Activated CD4-positive, alpha-beta memory T cell treated with anti-CD3 and anti-CD28 coated beads for 36 hours (primary cell): ENCODE data around the gene RSRC1. TPM values are rescaled to one million over a fixed set of nuclear protein-coding genes. Genes with fewer than 3 reads are reported as not detected.

Experiments
- CTCF ChIA-PET: fragments of 350-600 bp; sonication (Branson Sonifier 250); formaldehyde crosslinking; loops from one replicate; lab custom pipeline; 2021; ENCODE audit warnings: antibody characterized with exemption, inconsistent platforms; lab: Charles Lee
- POLR2A ChIA-PET: fragments of 350-600 bp; sonication (Branson Sonifier 250); formaldehyde crosslinking; loops from one replicate; lab custom pipeline; 2021; ENCODE audit warnings: antibody characterized with exemption; lab: Charles Lee
- DNase-seq: peaks from one replicate; pipeline ENCODE4 v3.0.0-alpha.2; 2020
- H3K27ac Mint-ChIP-seq: one replicate; pipeline ENCODE4 v1.8.0; 2021; ENCODE audit warnings: mixed read lengths
- H3K27me3 Mint-ChIP-seq: one replicate; pipeline ENCODE4 v1.8.0; 2021; ENCODE audit warnings: mixed read lengths
- H3K36me3 Mint-ChIP-seq: one replicate; pipeline ENCODE4 v1.8.0; 2021; ENCODE audit warnings: mixed read lengths
- H3K4me1 Mint-ChIP-seq: one replicate; pipeline ENCODE4 v1.8.0; 2021; ENCODE audit warnings: low read depth, mixed read lengths
- H3K4me3 Mint-ChIP-seq: one replicate; pipeline ENCODE4 v1.8.0; 2021; ENCODE audit warnings: mild to moderate bottlenecking, mixed read lengths
- H3K9me3 Mint-ChIP-seq: one replicate; pipeline ENCODE4 v1.8.0; 2021; ENCODE audit warnings: mixed read lengths
- intact Hi-C: fragments of 100-400 bp; cut with micrococcal nuclease; formaldehyde crosslinking; loops from one replicate; pipeline ENCODE4 v1.15.1; 2023
- total RNA-seq, 2 experiments: library from RNA; stranded (reverse); gene quantifications; one replicate each; pipeline ENCODE4 v1.2.3, GENCODE V29; 2021

Gene RSRC1
- total RNA-seq, 2 experiments from 2014 or later: 39.4 to 43.8 TPM

DNA sequence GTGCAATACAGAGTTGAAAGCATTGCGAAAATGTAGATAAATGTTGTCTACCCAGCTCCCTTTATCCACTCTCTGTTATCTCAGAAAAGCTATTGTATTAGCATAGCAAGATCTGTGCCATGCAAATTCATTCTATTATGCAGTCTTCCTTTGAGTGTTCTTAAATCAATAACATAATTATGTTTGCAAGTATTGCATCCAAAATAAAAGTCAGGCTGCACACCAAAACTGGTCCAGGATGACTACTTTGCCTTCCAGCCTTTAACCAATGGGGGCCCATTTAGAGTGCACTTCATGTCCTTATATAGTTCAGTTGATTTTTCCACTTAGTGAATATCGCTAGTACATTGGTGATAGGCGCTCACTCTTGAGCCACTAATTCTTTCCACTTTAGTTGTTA, 353.7 kb downstream of the RSRC1 start:
- CTCF ChIA-PET: no interaction called here
- POLR2A ChIA-PET: no interaction called here

DNA sequence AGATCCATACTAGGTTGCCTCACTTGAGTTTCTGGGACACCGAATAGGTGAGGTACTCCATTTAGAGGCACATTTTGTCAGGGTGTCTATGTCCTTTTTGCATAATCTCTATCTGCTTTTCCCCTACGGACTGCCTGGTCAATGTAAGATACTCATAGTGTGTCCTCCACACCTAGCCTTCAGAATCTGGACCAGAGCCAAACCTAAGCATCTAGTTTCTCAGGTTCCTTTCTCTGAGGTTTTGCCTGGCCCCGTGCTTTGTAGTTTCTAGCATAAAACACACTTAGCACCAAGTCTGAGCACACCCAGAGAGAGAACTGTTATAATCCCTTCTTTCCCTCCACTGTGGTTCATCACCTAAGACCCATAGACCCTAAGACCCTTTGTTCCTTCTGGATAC, 355.2 kb downstream of the RSRC1 start:
- no peaks in the 10 kb centered on the region for H3K9me3 Mint-ChIP-seq

More for the DNA sequence above, 353.7 kb downstream of the RSRC1 start:
- H3K4me1 Mint-ChIP-seq: no peaks in the 10 kb centered on the region
- no peaks in the 10 kb centered on the region for H3K9me3 Mint-ChIP-seq
- no peaks in the 10 kb centered on the region for H3K27me3 Mint-ChIP-seq
- peaks cover 1% of the 10 kb centered on the region for H3K36me3 Mint-ChIP-seq
- no peak overlapping the region for H3K27ac Mint-ChIP-seq
- DNase-seq: no peak
- intact Hi-C loops: no loop called here
- H3K4me3 Mint-ChIP-seq: no peak overlapping the region

DNA sequence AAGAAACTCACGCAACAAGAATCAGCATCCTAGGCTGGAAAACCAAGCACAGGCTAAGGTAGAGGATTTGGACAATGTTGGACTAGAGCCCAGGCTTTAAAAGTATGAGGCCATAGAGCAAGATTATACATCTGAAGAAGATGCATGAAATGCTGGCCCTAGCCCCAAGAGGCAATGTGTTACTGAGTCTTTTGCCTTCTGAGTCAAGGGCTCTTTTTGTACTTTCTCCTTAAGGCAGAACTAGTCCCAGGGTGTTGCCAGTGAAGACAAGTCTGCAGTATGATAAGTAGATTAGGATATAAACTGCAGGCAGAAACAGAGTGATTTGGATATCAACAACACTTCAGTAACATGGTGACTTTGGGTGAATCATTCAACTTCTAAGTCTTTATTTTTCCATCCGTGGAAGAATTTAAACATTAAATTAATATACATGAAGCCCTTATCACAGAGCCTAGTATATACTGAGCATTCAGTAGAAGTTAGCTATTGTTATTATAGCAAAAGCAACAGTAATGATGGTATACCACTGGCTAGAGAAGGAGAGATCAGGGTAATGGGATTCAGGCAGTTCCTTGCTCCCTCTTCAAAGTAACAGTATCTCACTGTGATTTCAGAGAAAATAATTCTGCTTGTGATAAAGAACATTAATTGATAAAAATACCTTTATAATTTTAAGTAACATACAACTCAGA, 361.2 kb downstream of the RSRC1 start:
- Mint-ChIP-seq H3K27me3 (no peaks in the 10 kb centered on the region), H3K27ac (no peak overlapping the region), H3K4me1 (no peaks in the 10 kb centered on the region), H3K36me3 (peaks cover 5% of the 10 kb centered on the region), H3K9me3 (no peaks in the 10 kb centered on the region), H3K4me3 (no peak overlapping the region)
- DNase-seq: no peak
- ChIA-PET POLR2A (interaction anchor here (1.0 kb wide), 1 partner anchor 41 kb away, joined by 3 read pairs; no protein-coding TSS in a partner anchor), CTCF (no interaction called here)
- intact Hi-C loops: no loop called here

More for the DNA sequence above, 355.2 kb downstream of the RSRC1 start:
- Mint-ChIP-seq H3K27me3 (no peaks in the 10 kb centered on the region), H3K4me1 (no peaks in the 10 kb centered on the region), H3K36me3 (peaks cover 1% of the 10 kb centered on the region), H3K27ac (no peak overlapping the region), H3K4me3 (no peak overlapping the region)
- intact Hi-C loops: no loop called here
- POLR2A ChIA-PET: no interaction called here
- no peak for DNase-seq
- CTCF ChIA-PET: no interaction called here

DNA sequence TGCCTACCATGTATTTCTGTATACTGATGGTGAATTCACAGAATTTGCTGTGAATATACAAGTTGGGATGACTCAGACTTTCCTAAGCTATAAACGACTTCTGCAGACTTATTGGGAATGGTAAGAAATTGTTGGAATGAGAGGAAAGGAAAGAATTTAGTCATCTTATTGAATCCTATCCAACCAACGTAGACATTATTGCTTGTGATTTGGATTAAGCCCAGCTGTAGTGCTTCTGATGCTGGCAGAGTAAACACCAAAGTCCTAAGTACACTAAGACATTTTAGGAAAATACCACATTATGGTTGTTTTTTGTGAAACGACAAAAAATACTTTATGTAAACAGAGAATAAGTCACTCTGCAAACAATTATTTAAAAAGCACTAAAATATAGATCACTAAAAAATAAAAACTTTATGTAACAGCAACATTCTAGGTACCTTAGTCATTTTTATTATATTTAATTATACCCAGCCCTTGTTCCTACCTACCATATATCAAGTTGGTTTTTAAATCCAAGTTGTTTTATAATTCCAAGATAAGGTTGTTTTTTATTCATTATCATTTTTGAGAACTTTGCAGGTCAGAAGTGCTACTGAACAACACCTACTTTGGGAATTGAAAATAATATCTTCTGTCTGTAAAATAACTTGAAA, 361.9 kb downstream of the RSRC1 start:
- ChIA-PET POLR2A (no interaction called here), CTCF (no interaction called here)
- no peaks in the 10 kb centered on the region for H3K27me3 Mint-ChIP-seq
- DNase-seq: no peak
- intact Hi-C loops: no loop called here
- H3K9me3 Mint-ChIP-seq: no peaks in the 10 kb centered on the region
- no peaks in the 10 kb centered on the region for H3K4me1 Mint-ChIP-seq
- peaks cover 5% of the 10 kb centered on the region for H3K36me3 Mint-ChIP-seq
- no peak overlapping the region for H3K27ac Mint-ChIP-seq
- H3K4me3 Mint-ChIP-seq: no peak overlapping the region

DNA sequence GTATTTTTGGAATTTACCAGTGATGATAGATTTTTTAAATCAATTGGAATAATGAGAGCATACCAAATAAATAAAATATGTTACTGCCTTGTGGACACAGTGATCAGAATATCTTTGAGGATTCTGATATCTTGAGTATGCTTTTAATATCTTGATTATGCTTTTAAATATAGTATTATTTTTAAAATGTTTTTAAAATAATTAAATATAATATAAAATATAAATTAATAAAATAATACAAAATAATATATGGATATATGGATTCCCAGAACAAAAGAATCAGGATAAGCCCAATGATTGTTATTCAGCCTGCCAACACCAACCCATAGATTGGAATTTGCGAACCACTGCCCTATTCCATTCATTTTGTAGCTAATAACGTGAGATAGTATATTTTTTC, 369.2 kb downstream of the RSRC1 start:
- no peaks in the 10 kb centered on the region for H3K4me1 Mint-ChIP-seq
- ChIA-PET CTCF (no interaction called here), POLR2A (no interaction called here)
- no peaks in the 10 kb centered on the region for H3K36me3 Mint-ChIP-seq
- no peaks in the 10 kb centered on the region for H3K27me3 Mint-ChIP-seq
- no peaks in the 10 kb centered on the region for H3K9me3 Mint-ChIP-seq
- no peak for DNase-seq
- no peak overlapping the region for H3K4me3 Mint-ChIP-seq
- no peak overlapping the region for H3K27ac Mint-ChIP-seq
- intact Hi-C loops: no loop called here

DNA sequence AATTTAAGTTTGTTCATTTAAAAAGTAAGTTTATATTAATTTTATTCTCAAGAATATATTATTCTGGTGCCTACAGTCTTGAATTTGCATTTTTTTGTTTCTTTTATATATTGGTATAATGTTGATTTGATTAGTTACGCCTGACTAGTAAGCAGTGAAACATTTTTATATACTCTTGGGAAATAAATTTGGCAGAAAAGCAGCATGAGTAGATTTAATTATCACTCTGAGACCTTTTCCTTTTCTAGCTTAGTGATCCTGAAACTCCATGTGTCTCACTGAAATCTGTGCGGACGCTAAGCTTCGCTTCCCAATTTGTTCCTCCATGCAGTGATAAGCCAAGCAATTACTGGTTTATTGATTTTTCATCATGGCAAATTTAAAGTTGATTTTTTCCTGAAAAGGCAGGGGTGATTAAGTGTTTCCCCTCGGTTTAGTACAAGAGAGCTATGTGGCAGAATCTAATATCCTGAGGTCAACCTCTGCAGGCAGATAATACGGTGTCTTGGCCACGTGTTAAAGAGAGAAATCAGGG, 373.9 kb downstream of the RSRC1 start:
- H3K27me3 Mint-ChIP-seq: no peaks in the 10 kb centered on the region
- DNase-seq: no peak
- no peaks in the 10 kb centered on the region for H3K9me3 Mint-ChIP-seq
- no peaks in the 10 kb centered on the region for H3K4me1 Mint-ChIP-seq
- ChIA-PET POLR2A (no interaction called here), CTCF (no interaction called here)
- intact Hi-C loops: no loop called here
- no peak overlapping the region for H3K4me3 Mint-ChIP-seq
- H3K27ac Mint-ChIP-seq: no peak overlapping the region
- H3K36me3 Mint-ChIP-seq: no peaks in the 10 kb centered on the region

DNA sequence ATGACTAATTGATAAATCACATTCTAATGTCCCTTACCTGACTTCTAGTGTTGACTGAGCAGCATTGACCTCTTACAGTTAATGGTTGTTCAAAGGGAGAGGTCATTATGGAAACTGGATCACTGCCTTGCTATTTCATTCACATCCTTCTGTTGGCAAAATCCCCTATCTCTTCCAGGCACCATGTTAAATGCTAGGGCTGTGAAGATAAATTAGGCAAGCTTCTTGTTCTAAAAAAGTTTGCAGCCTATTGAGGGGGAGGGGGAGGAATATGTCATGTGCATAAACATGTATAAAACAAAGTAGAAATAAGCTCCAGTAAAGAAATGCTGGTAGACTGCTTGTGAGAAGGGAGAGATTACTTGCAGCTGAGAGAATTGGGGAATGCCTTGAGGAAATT, 376.3 kb downstream of the RSRC1 start:
- Mint-ChIP-seq H3K4me3 (no peak overlapping the region), H3K9me3 (no peaks in the 10 kb centered on the region), H3K27ac (no peak overlapping the region), H3K4me1 (no peaks in the 10 kb centered on the region), H3K36me3 (no peaks in the 10 kb centered on the region), H3K27me3 (no peaks in the 10 kb centered on the region)
- POLR2A ChIA-PET: no interaction called here
- intact Hi-C loops: no loop called here
- DNase-seq: no peak
- CTCF ChIA-PET: interaction anchor here (0.5 kb wide), 1 partner anchor 67 kb away, joined by 3 read pairs; no protein-coding TSS in a partner anchor

DNA sequence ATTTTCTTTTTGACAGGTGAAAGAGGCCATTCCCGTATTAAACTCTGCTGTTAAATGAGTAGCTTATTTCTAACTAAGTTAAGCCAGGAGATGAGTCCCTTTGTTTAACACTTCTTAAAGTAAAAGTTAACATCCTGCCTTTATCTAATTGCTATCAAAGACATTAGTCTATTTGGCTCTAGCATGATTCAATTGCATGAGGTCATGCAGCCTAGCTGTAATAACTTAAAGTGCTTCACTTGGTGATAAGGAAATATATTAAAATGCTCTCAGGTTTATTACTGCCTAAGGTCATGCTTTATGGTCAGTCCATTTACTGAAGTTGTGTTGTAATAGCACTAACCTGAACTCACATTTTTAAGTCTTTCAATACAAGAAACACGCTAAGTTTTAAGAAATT, 378.8 kb downstream of the RSRC1 start:
- H3K9me3 Mint-ChIP-seq: no peaks in the 10 kb centered on the region
- ChIA-PET POLR2A (no interaction called here), CTCF (no interaction called here)
- H3K4me1 Mint-ChIP-seq: no peaks in the 10 kb centered on the region
- no peak for DNase-seq
- intact Hi-C loops: no loop called here
- H3K36me3 Mint-ChIP-seq: no peaks in the 10 kb centered on the region
- H3K4me3 Mint-ChIP-seq: no peak overlapping the region
- H3K27me3 Mint-ChIP-seq: no peaks in the 10 kb centered on the region
- H3K27ac Mint-ChIP-seq: no peak overlapping the region

DNA sequence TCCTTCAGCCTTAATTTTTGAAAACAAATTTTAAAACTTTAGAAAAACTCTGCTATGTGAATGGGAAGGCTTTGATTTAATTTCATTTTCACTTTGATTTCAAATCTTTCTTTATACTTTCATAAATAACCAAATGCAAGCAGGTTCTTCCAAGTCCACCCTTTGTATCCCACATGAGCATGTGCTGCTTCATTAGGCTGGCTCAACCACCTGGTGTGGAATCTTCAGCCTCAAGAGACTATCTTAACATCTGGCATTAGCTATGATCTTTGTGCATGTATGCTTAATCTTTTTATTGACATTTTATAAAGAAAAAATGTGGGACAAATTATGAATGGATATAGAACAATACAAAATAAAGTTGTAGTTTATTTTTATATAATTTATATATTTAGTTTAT, 379.3 kb downstream of the RSRC1 start:
- CTCF ChIA-PET: no interaction called here
- no peak for DNase-seq
- Mint-ChIP-seq H3K4me1 (no peaks in the 10 kb centered on the region), H3K27ac (no peak overlapping the region), H3K9me3 (no peaks in the 10 kb centered on the region), H3K27me3 (no peaks in the 10 kb centered on the region), H3K36me3 (no peaks in the 10 kb centered on the region), H3K4me3 (no peak overlapping the region)
- POLR2A ChIA-PET: no interaction called here
- intact Hi-C loops: no loop called here

DNA sequence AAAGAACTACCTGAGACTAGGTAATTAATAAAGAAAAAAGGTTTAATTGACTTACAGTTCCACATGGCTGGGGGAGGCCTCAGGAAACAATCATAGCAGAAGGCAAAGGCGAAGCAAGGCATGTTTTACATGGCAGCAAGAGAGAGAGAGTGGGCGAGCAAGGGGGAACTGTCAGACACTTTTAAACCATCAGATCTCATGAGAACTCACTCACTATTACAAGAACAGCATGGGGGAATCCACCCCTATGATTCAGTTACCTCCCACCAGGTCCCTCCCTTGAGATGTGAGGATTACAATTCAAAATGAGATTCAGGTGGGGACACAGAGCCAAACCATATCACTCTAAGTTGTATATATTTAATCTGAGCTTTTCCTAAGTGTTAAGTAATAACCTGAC, 382.1 kb downstream of the RSRC1 start:
- Mint-ChIP-seq H3K9me3 (peaks cover under 1% of the 10 kb centered on the region), H3K27ac (no peak overlapping the region), H3K4me1 (no peaks in the 10 kb centered on the region), H3K36me3 (no peaks in the 10 kb centered on the region), H3K4me3 (no peak overlapping the region), H3K27me3 (no peaks in the 10 kb centered on the region)
- intact Hi-C loops: no loop called here
- DNase-seq: no peak
- ChIA-PET POLR2A (no interaction called here), CTCF (no interaction called here)

DNA sequence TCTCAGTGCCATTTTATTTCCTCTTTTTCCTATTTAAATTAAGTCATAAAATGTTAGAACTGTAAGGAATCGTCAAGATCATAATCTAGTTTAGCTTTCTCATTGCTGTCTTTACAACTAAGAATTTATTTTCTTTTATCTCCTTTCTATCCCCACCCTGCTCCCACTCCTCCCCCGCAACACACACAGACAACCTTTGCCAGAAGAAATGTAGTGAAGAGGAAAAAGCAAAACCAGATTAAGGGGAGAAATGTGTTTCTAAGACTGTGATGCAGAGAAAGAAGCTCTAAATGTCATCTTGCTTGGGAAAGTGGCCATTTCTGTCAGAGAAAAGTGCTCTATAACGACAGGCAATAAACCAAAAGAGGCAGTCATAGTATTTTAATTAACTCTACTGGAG, 382.8 kb downstream of the RSRC1 start:
- ChIA-PET CTCF (no interaction called here), POLR2A (no interaction called here)

DNA sequence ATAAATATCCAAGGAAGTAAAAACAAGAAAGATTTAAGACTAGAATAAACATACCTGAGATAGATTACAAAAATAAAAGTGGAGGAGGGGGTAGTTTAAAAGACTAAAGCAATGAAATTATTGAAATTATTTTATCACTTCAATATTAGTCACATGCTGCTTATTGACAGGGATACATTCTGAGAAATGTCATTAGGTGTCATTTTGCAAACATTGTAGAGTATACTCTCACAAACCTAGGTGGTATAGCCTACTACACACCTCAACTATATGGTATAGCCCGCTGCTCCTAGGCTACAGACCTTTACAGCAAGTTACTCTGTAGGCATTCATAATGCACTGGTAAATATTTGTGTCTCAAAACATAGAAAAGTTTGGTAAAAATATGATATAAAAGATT, 384.0 kb downstream of the RSRC1 start:
- H3K27ac Mint-ChIP-seq: no peak overlapping the region
- intact Hi-C loops: no loop called here
- H3K4me3 Mint-ChIP-seq: no peak overlapping the region
- ChIA-PET POLR2A (no interaction called here), CTCF (no interaction called here)
- no peak for DNase-seq
- H3K36me3 Mint-ChIP-seq: peaks cover 8% of the 10 kb centered on the region
- H3K9me3 Mint-ChIP-seq: peaks cover 18% of the 10 kb centered on the region
- no peaks in the 10 kb centered on the region for H3K4me1 Mint-ChIP-seq
- no peaks in the 10 kb centered on the region for H3K27me3 Mint-ChIP-seq

More for the DNA sequence above, 382.8 kb downstream of the RSRC1 start:
- Mint-ChIP-seq H3K36me3 (peaks cover 1% of the 10 kb centered on the region), H3K27ac (no peak overlapping the region), H3K4me1 (no peaks in the 10 kb centered on the region), H3K9me3 (peaks cover 6% of the 10 kb centered on the region), H3K27me3 (no peaks in the 10 kb centered on the region), H3K4me3 (no peak overlapping the region)
- intact Hi-C loops: no loop called here
- no peak for DNase-seq
